Measurements from ENCODE around the gene TNFSF4. TPM values are rescaled to one million over a fixed set of nuclear protein-coding genes. Genes with fewer than 3 reads are reported as not detected.

TNFSF4 gene
- total RNA-seq, 1 donor from 2014 or later = 1.3 TPM

DNA sequence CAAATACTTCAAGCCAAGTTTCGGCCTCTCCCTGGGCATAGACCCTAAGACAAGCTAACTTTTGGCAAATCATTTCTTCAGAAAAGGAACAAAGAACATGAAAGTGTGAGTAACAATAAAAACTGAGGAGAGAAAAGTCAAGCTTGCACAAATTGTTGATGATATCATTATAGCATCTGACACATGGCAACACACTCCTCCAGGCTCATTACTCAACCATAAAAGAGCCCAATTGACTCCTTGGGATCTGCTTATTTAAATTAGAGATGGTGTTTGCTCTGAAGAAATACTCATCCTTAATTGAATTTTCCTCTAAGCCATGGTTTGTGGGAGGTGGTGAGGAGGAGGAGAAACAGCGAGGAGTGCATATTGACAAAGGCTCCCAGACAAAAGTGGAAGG, 54.5 kb downstream of the TNFSF4 start:
- no peak for TF ChIP-seq CTCF (IDR thresholded peaks at IDR 0.05; ENCODE audit: insufficient read depth, low read length, poor library complexity, severe bottlenecking)
- Histone ChIP-seq H3K36me3 (ENCODE audit: control insufficient read depth, insufficient read depth, low read length) (no peaks in the 10 kb centered on the region), H3K4me3 (ENCODE audit: low read depth, low read length) (no peak overlapping the region), H3K27me3 (ENCODE audit: control insufficient read depth, insufficient read depth, low read length) (no peaks in the 10 kb centered on the region)
- DNase-seq (ENCODE audit: low read depth) = no peak

DNA sequence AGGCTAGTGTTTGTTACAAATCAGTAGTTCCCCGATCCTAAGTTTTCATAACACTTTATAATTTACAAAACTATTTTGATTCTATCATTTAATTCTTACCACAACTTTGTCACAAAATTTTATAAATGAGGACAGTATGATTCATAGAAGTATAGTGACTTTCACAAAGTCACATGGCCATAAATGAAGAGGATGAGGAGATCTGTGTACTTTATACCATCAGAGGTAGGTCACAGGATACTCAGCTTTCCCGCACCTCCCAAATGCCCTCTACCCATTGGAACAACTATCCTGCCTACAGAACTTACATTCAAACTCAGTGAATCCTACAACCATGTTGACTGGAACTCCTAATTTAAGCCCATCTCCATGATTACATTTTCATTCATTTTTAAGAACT, 56.3 kb downstream of the TNFSF4 start:
- TF ChIP-seq CTCF (IDR thresholded peaks at IDR 0.05; ENCODE audit: insufficient read depth, low read length, poor library complexity, severe bottlenecking) = no peak
- DNase-seq (ENCODE audit: low read depth) = no peak
- Histone ChIP-seq H3K4me3 (ENCODE audit: low read depth, low read length) (no peak overlapping the region), H3K36me3 (ENCODE audit: control insufficient read depth, insufficient read depth, low read length) (no peaks in the 10 kb centered on the region), H3K27me3 (ENCODE audit: control insufficient read depth, insufficient read depth, low read length) (no peaks in the 10 kb centered on the region)

- no peak for DNase-seq (ENCODE audit: low read depth)
- H3K4me3 ChIP-seq (ENCODE audit: low read depth, low read length) = no peak overlapping the region
- no peaks in the 10 kb centered on the region for H3K27me3 ChIP-seq (ENCODE audit: control insufficient read depth, insufficient read depth, low read length)
- no peak for TF ChIP-seq CTCF (IDR thresholded peaks at IDR 0.05; ENCODE audit: insufficient read depth, low read length, poor library complexity, severe bottlenecking)
- no peaks in the 10 kb centered on the region for H3K36me3 ChIP-seq (ENCODE audit: control insufficient read depth, insufficient read depth, low read length)
Observed at GRCh38 chr1:173149887-173150286, 57.2 kb downstream of the TNFSF4 start.

DNA sequence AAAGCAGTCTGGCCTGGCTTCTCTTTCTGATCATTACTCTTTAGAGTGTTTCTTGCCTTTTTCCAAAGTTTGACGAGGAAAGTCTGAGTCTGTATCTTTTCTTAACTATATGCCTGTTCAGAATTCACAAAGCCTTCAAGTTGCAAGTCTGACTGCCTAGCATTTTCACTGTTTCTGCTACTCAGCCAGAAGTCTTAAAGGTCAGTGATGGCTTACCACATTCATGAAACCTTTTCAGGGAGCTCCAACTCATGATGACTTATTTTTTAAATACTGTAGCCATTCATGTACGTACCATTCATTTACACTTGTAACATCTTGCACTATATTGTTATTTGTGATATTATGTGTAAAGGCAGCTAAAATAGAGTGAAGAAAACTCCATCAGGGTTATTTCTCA, 58.2 kb downstream of the TNFSF4 start:
- H3K36me3 ChIP-seq (ENCODE audit: control insufficient read depth, insufficient read depth, low read length) = no peaks in the 10 kb centered on the region
- H3K4me3 ChIP-seq (ENCODE audit: low read depth, low read length) = no peak overlapping the region
- TF ChIP-seq CTCF (IDR thresholded peaks at IDR 0.05; ENCODE audit: insufficient read depth, low read length, poor library complexity, severe bottlenecking) = no peak
- no peak for DNase-seq (ENCODE audit: low read depth)
- no peaks in the 10 kb centered on the region for H3K27me3 ChIP-seq (ENCODE audit: control insufficient read depth, insufficient read depth, low read length)

DNA sequence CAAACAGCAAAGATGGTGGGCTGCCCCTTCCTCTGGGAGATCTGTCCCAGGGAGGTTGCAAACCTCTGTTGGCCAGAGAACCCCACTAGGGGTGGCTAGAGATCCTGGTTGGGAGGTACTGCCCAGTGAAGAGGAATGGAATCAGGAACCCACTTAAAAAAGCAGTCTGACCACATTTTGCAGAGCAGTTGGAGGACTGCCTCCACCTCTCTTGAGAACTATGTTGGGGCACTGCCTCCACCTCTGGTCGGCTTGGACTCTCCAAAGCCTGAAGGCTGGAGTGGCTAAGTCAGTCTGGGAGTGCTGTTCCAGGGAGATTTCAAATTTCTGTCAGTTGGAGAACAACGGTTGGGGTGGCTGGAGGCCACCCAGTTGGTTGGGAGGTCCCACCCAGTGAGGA, 58.6 kb downstream of the TNFSF4 start:
- no peak for DNase-seq (ENCODE audit: low read depth)
- no peaks in the 10 kb centered on the region for H3K36me3 ChIP-seq (ENCODE audit: control insufficient read depth, insufficient read depth, low read length)
- no peak for TF ChIP-seq CTCF (IDR thresholded peaks at IDR 0.05; ENCODE audit: insufficient read depth, low read length, poor library complexity, severe bottlenecking)
- H3K4me3 ChIP-seq (ENCODE audit: low read depth, low read length) = no peak overlapping the region
- no peaks in the 10 kb centered on the region for H3K27me3 ChIP-seq (ENCODE audit: control insufficient read depth, insufficient read depth, low read length)

DNA sequence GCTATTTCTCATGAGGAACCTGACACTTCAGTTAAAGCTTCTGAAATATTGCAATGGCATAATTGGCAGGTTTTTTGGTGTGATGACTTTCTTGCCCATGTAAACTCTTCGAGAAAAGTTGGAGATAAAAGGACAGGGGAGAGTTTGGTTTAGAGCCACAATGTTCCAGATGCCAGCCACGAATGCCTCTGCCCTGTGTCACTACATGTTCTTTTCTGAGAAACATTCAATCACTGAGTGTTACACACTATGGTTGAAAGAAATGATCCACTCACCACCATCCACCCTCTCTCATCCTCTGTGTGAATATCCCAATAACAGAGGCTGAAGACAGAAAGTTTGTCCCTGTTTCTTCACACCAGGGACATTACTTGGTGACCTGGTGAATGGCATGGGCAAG, 66.4 kb downstream of the TNFSF4 start:
- Histone ChIP-seq H3K4me3 (ENCODE audit: low read depth, low read length) (no peak overlapping the region), H3K27me3 (ENCODE audit: control insufficient read depth, insufficient read depth, low read length) (no peaks in the 10 kb centered on the region), H3K36me3 (ENCODE audit: control insufficient read depth, insufficient read depth, low read length) (no peaks in the 10 kb centered on the region)
- DNase-seq (ENCODE audit: low read depth) = no peak
- TF ChIP-seq CTCF (IDR thresholded peaks at IDR 0.05; ENCODE audit: insufficient read depth, low read length, poor library complexity, severe bottlenecking) = no peak
